Nephron (organoid): ENCODE data around the gene C1S.

Experiments used
- H3K27ac Mint-ChIP-seq, 3 experiments: 2 replicates each; pipeline ENCODE4 v1.8.0; 2020; ENCODE audit warnings: mixed read lengths in 3 of 3, mild to moderate bottlenecking in 2 of 3, moderate library complexity in 1 of 3
- H3K27me3 Mint-ChIP-seq: 2 replicates; pipeline ENCODE4 v1.8.0; 2021; ENCODE audit warnings: low read depth, mild to moderate bottlenecking, moderate library complexity, mixed read lengths
- H3K36me3 Mint-ChIP-seq: 2 replicates; pipeline ENCODE4 v1.8.0; 2020; ENCODE audit warnings: low read depth, mixed read lengths
- H3K4me1 Mint-ChIP-seq: 2 replicates; pipeline ENCODE4 v1.8.0; 2020; ENCODE audit warnings: mixed read lengths
- H3K4me3 Mint-ChIP-seq, 3 experiments: 2 replicates each; pipeline ENCODE4 v1.8.0; 2020; ENCODE audit warnings: mild to moderate bottlenecking in 3 of 3, mixed read lengths in 3 of 3, moderate library complexity in 2 of 3
- H3K9me3 Mint-ChIP-seq: 2 replicates; pipeline ENCODE4 v1.8.0; 2020; ENCODE audit warnings: mixed read lengths
- CTCF ChIP-seq, 3 experiments: fragments of 200-600 bp; sonication (generic); IDR thresholded peaks; one replicate each; pipeline ENCODE4 v1.5.0; 2021; ENCODE audit warnings: antibody characterized with exemption in 3 of 3; ENCODE audit not compliant: unreplicated experiment in 3 of 3

The C1S gene

GRCh38 chr12:7099290-7099996 is 38.9 kb downstream of the C1S start:
- H3K4me3 Mint-ChIP-seq: no peak overlapping the region
- no peaks in the 10 kb centered on the region for H3K9me3 Mint-ChIP-seq
- H3K4me1 Mint-ChIP-seq: no peaks in the 10 kb centered on the region
- no peaks in the 10 kb centered on the region for H3K27me3 Mint-ChIP-seq
- no peak for TF ChIP-seq CTCF (IDR thresholded peaks at IDR 0.05; ENCODE audit: unreplicated experiment in 3 of 3)
- H3K36me3 Mint-ChIP-seq: peaks cover 33% of the 10 kb centered on the region
- no peak overlapping the region for H3K27ac Mint-ChIP-seq

- H3K4me1 Mint-ChIP-seq: no peaks in the 10 kb centered on the region
- peaks cover 33% of the 10 kb centered on the region for H3K36me3 Mint-ChIP-seq
- H3K27me3 Mint-ChIP-seq: no peaks in the 10 kb centered on the region
- H3K4me3 Mint-ChIP-seq: no peak overlapping the region
- no peak for TF ChIP-seq CTCF (IDR thresholded peaks at IDR 0.05; ENCODE audit: unreplicated experiment in 3 of 3)
- H3K9me3 Mint-ChIP-seq: no peaks in the 10 kb centered on the region
- H3K27ac Mint-ChIP-seq: no peak overlapping the region
These were observed 39.7 kb downstream of the C1S start for GRCh38 chr12:7100239-7100638.

- no peak overlapping the region for H3K4me3 Mint-ChIP-seq
- no peaks in the 10 kb centered on the region for H3K27me3 Mint-ChIP-seq
- H3K36me3 Mint-ChIP-seq: peaks cover 42% of the 10 kb centered on the region
- H3K9me3 Mint-ChIP-seq: peaks cover 5% of the 10 kb centered on the region
- H3K27ac Mint-ChIP-seq: no peak overlapping the region
- TF ChIP-seq CTCF (IDR thresholded peaks at IDR 0.05; ENCODE audit: unreplicated experiment in 3 of 3): no peak
- no peaks in the 10 kb centered on the region for H3K4me1 Mint-ChIP-seq
These were observed 40.7 kb downstream of the C1S start for GRCh38 chr12:7101047-7101693.

- Mint-ChIP-seq H3K36me3 (peaks cover 47% of the 10 kb centered on the region), H3K27me3 (no peaks in the 10 kb centered on the region), H3K4me3 (no peak overlapping the region), H3K4me1 (no peaks in the 10 kb centered on the region), H3K27ac (no peak overlapping the region), H3K9me3 (peaks cover 10% of the 10 kb centered on the region)
- TF ChIP-seq CTCF (IDR thresholded peaks at IDR 0.05; ENCODE audit: unreplicated experiment in 3 of 3): no peak
These were observed 41.2 kb downstream of the C1S start for GRCh38 chr12:7101694-7102131.

- no peak overlapping the region for H3K27ac Mint-ChIP-seq
- H3K9me3 Mint-ChIP-seq: peaks cover 10% of the 10 kb centered on the region
- H3K4me3 Mint-ChIP-seq: no peak overlapping the region
- peaks cover 47% of the 10 kb centered on the region for H3K36me3 Mint-ChIP-seq
- no peaks in the 10 kb centered on the region for H3K27me3 Mint-ChIP-seq
- TF ChIP-seq CTCF (IDR thresholded peaks at IDR 0.05; ENCODE audit: unreplicated experiment in 3 of 3): no peak
- H3K4me1 Mint-ChIP-seq: no peaks in the 10 kb centered on the region
These were observed 42.1 kb downstream of the C1S start for GRCh38 chr12:7102582-7102981.
